ENCODE data around the gene RPL13. TPM values are rescaled to one million over a fixed set of nuclear protein-coding genes. Genes with fewer than 3 reads are reported as not detected.

The RPL13 gene
- total and polyA plus RNA-seq, 2 of the 13 experiments (the other 11 are each of a cell fraction or from before 2014, with no cell fraction given): 2,988 to 4,411 TPM

DNA sequence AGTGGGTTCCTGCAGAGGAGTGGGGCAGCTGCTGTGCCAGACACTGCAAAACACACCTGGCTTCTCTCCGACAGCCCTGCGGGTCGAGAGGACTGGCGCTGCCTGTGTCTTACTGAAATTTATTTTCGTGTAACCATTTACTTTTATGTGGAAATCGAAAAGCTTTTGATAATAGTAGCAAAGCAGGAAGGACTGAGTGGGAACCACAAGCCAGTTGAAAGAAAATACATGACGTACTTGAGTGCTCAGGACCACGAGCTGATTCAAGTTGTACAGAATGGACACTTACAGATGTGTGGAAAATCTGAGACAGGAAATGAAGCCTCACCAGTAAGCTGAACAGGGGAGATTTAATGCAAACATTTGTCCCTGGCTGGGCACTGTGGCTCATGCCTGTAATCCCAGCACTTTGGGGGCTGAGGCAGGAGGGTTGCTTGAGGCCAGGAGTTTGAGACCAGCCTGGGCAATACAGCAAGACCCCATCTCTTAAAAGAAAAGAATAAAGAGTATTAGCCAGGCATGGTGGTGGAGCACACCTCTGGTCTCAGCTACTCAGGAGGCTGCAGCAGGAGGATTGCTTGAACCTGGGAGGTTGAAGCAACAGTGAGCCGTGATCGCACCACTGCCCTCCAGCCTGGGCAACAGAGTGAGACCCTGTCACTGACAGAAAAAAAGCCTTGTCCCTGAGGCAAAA lies 11.3 kb upstream of the RPL13 start:
- WGBS (ENCODE audit: low lambda C conversion rate): 97% methylated on average over 10 of the region's 10 CpGs
- H3K4me2 ChIP-seq (ENCODE audit: low read depth, low read length): no peak overlapping the region
- in situ Hi-C loops (cut with HindIII; ENCODE audit: extremely low pct_ligation_motif_present, low pct_unique_long_range_greater_than_20kb): no loop called here
- no peak for ATAC-seq
- POLR2A ChIA-PET: no interaction called here
- no TSS peak for BruUV-seq (replicated peaks)
- peaks cover 27% of the 10 kb centered on the region for H3K4me1 ChIP-seq (ENCODE audit: insufficient read depth, low read length)
- CTCF ChIA-PET (ENCODE audit: low intra/inter-chr PET ratio, low total read pairs): no interaction called here
- H3K36me3 ChIP-seq (replicated peaks in 1 of 2; ENCODE audit: control insufficient read depth in 1 of 2, insufficient read depth in 2 of 2, low read length in 2 of 2): peaks cover 35 to 63% of the 10 kb centered on the region in 2 experiments
- no peak overlapping the region for H2AFZ ChIP-seq (ENCODE audit: low read length)
- H3K27ac ChIP-seq (ENCODE audit: extremely low read length, insufficient read depth, low read length): no peak overlapping the region
- H4K20me1 ChIP-seq (ENCODE audit: insufficient read depth, low read length): peaks cover 5% of the 10 kb centered on the region; the same call in 1 of the 2 replicates
- peak; percentile 84 for TF ChIP-seq ZNF121 (CRISPR knock-in tag; IDR thresholded peaks at IDR 0.05)
- TF ChIP-seq, protein P1, sequence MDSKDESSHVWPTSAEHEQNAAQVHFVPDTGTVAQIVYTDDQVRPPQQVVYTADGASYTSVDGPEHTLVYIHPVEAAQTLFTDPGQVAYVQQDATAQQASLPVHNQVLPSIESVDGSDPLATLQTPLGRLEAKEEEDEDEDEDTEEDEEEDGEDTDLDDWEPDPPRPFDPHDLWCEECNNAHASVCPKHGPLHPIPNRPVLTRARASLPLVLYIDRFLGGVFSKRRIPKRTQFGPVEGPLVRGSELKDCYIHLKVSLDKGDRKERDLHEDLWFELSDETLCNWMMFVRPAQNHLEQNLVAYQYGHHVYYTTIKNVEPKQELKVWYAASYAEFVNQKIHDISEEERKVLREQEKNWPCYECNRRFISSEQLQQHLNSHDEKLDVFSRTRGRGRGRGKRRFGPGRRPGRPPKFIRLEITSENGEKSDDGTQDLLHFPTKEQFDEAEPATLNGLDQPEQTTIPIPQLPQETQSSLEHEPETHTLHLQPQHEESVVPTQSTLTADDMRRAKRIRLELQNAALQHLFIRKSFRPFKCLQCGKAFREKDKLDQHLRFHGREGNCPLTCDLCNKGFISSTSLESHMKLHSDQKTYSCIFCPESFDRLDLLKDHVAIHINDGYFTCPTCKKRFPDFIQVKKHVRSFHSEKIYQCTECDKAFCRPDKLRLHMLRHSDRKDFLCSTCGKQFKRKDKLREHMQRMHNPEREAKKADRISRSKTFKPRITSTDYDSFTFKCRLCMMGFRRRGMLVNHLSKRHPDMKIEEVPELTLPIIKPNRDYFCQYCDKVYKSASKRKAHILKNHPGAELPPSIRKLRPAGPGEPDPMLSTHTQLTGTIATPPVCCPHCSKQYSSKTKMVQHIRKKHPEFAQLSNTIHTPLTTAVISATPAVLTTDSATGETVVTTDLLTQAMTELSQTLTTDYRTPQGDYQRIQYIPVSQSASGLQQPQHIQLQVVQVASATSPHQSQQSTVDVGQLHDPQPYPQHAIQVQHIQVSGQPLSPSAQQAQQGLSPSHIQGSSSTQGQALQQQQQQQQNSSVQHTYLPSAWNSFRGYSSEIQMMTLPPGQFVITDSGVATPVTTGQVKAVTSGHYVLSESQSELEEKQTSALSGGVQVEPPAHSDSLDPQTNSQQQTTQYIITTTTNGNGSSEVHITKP (CRISPR knock-in tag; IDR thresholded peaks at IDR 0.05; ENCODE audit: low read depth): no peak
- intact Hi-C loops (cut with micrococcal nuclease; ENCODE audit: unreplicated experiment): no loop called here
- H3K9ac ChIP-seq (ENCODE audit: insufficient read depth, low read depth, low read length): no peak overlapping the region
- no peaks in the 10 kb centered on the region for H3K27me3 ChIP-seq (ENCODE audit: control insufficient read depth in 1 of 2, insufficient read depth in 2 of 2, low read length in 2 of 2)
- H3K9me3 ChIP-seq (ENCODE audit: low read length): no peaks in the 10 kb centered on the region
- no peak for FAIRE-seq
- DNase-seq (ENCODE audit: low spot score): no peak
- H3K79me2 ChIP-seq (ENCODE audit: insufficient read depth, low read length): no peaks in the 10 kb centered on the region
- no peak overlapping the region for H3K4me3 ChIP-seq (replicated peaks in 1 of 3; ENCODE audit: insufficient read depth in 1 of 3, low read depth in 2 of 3, low read length in 3 of 3)

DNA sequence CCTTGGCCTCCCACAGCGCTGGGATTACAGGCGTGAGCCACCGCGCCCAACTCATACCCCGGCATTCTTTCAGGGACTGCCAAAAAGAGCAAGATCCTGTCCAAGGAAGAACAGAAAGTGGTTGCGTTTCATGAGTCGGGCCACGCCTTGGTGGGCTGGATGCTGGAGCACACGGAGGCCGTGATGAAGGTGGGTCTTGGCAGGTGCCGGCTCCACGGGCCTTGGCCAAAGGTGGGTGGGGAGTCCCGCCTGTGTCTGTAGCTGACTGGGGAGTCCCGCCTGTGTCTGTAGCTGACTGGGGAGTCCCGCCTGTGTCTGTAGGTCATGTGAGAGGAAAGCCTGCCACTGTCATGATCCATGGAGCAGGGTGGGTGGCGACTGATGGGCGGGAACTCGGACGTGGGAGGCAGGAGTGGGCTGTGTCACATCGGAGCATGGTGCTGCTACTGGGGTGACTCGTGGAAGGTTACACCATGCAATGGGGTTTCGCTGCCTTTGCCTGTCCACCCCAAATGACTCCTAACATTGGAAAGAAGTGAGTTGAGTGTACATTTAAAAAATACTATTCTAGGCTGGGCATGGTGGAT lies 10.0 kb upstream of the RPL13 start:
- 96% methylated on average over 22 of the region's 22 CpGs for WGBS (ENCODE audit: low lambda C conversion rate)
- peaks cover 39 to 73% of the 10 kb centered on the region in 2 experiments for H3K36me3 ChIP-seq (replicated peaks in 1 of 2; ENCODE audit: control insufficient read depth in 1 of 2, insufficient read depth in 2 of 2, low read length in 2 of 2)
- H4K20me1 ChIP-seq (ENCODE audit: insufficient read depth, low read length): peaks cover 2% of the 10 kb centered on the region; the same call in 1 of the 2 replicates
- no peak overlapping the region for H2AFZ ChIP-seq (ENCODE audit: low read length)
- no peak overlapping the region for H3K9ac ChIP-seq (ENCODE audit: insufficient read depth, low read depth, low read length)
- no TSS peak for BruUV-seq (replicated peaks)
- ATAC-seq (no peak), DNase-seq (ENCODE audit: low spot score) (no peak), FAIRE-seq (no peak)
- in situ Hi-C loops (cut with HindIII; ENCODE audit: extremely low pct_ligation_motif_present, low pct_unique_long_range_greater_than_20kb): no loop called here
- H3K27ac ChIP-seq (ENCODE audit: extremely low read length, insufficient read depth, low read length): no peak overlapping the region
- H3K4me3 ChIP-seq (replicated peaks in 1 of 3; ENCODE audit: insufficient read depth in 1 of 3, low read depth in 2 of 3, low read length in 3 of 3): no peak overlapping the region
- peaks cover 14% of the 10 kb centered on the region for H3K4me1 ChIP-seq (ENCODE audit: insufficient read depth, low read length)
- no peaks in the 10 kb centered on the region for H3K27me3 ChIP-seq (ENCODE audit: control insufficient read depth in 1 of 2, insufficient read depth in 2 of 2, low read length in 2 of 2)
- no peak overlapping the region for H3K4me2 ChIP-seq (ENCODE audit: low read depth, low read length)
- ChIA-PET CTCF (ENCODE audit: low intra/inter-chr PET ratio, low total read pairs) (no interaction called here), POLR2A (interaction anchor here (1.4 kb wide), 1 partner anchor 13 kb away, joined by 3 read pairs; no protein-coding TSS in a partner anchor)
- H3K79me2 ChIP-seq (ENCODE audit: insufficient read depth, low read length): no peaks in the 10 kb centered on the region
- 0 out of 2 replicates have a peak, but pooled peaks have one; percentile 39 for TF ChIP-seq REXO4 (CRISPR knock-in tag; IDR thresholded peaks at IDR 0.05; ENCODE audit: borderline replicate concordance)
- TF ChIP-seq, protein P2, sequence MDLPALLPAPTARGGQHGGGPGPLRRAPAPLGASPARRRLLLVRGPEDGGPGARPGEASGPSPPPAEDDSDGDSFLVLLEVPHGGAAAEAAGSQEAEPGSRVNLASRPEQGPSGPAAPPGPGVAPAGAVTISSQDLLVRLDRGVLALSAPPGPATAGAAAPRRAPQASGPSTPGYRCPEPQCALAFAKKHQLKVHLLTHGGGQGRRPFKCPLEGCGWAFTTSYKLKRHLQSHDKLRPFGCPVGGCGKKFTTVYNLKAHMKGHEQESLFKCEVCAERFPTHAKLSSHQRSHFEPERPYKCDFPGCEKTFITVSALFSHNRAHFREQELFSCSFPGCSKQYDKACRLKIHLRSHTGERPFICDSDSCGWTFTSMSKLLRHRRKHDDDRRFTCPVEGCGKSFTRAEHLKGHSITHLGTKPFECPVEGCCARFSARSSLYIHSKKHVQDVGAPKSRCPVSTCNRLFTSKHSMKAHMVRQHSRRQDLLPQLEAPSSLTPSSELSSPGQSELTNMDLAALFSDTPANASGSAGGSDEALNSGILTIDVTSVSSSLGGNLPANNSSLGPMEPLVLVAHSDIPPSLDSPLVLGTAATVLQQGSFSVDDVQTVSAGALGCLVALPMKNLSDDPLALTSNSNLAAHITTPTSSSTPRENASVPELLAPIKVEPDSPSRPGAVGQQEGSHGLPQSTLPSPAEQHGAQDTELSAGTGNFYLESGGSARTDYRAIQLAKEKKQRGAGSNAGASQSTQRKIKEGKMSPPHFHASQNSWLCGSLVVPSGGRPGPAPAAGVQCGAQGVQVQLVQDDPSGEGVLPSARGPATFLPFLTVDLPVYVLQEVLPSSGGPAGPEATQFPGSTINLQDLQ (CRISPR knock-in tag; IDR thresholded peaks at IDR 0.05): no peak
- TF ChIP-seq AGO2 (optimal IDR thresholded peaks at IDR 0.05; ENCODE audit: low read depth, low read length): peak; percentile 55
- peak; percentile 25 for TF ChIP-seq AGO1 (IDR thresholded peaks at IDR 0.05; ENCODE audit: low read depth, low read length, poor library complexity, severe bottlenecking)
- TF ChIP-seq DNMT1 (CRISPR knock-in tag; IDR thresholded peaks at IDR 0.05): 0 out of 2 replicates have a peak, but pooled peaks have one; percentile 54
- intact Hi-C loops (cut with micrococcal nuclease; ENCODE audit: unreplicated experiment): no loop called here
- H3K9me3 ChIP-seq (ENCODE audit: low read length): no peaks in the 10 kb centered on the region
